Uterus (tissue), 2 donors: ENCODE results near the gene CRTC3.
"Not testable (repeated sequence)": the region's sequence is repeated elsewhere in the genome, so short reads cannot be mapped to it uniquely, and the experiment has no call there.

Source experiments
- POLR2A ChIP-seq, 2 donors: fragments of 450-650 bp; IDR thresholded peaks; one replicate each; pipeline ENCODE4 v1.6.1; 2016; ENCODE audit warnings: antibody characterized with exemption in 2 of 2, mild to moderate bottlenecking in 1 of 2, moderate library complexity in 1 of 2
- TF ChIP-seq, protein P1 (sequence below), 4 experiments: fragments of 200-600 bp in 2 of 4; fragments of 450-650 bp in 2 of 4; sonication (generic) in 2 of 4; IDR thresholded peaks; one replicate each; pipeline ENCODE4 v1.5.1; 2016 to 2019; ENCODE audit warnings: antibody characterized with exemption in 4 of 4, mild to moderate bottlenecking in 2 of 4, moderate library complexity in 1 of 4

DNA sequence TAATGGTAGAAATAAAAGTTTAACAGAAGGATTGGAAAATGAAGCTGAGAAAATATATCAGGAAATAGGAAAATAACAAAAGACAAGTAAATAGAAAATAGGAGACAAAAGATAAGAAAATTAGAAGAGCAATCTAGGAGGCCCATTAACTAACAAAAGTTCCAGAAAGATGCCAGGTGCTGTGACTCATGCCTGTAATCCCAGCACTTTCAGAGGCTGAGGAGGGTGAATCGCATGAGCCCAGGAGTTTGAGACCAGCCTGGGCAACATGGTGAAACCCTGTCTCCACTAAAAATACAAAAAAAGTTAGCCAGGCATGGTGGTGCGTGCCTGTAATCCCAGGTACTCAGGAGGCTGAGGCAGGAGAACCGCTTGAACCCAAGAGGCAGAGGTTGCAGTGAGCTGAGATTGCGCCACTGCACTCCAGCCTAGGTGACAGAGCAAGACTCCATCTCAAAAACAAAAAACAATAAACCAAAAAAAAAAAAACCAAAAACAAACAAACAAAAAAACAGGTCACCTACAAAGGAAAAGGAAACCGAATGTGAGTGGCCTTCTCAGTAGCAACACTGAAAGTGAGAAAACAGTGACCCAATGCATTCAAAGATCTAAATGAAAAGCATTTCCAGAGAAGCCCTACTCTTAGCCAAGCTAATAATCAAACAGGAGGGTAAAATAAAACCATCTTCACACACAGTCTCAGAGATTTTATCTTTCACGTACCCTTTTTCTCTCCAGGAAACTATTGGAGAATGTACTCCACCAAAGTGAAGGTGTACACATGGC lies 5.5 kb upstream of the CRTC3 start:
- TF ChIP-seq, protein P1, sequence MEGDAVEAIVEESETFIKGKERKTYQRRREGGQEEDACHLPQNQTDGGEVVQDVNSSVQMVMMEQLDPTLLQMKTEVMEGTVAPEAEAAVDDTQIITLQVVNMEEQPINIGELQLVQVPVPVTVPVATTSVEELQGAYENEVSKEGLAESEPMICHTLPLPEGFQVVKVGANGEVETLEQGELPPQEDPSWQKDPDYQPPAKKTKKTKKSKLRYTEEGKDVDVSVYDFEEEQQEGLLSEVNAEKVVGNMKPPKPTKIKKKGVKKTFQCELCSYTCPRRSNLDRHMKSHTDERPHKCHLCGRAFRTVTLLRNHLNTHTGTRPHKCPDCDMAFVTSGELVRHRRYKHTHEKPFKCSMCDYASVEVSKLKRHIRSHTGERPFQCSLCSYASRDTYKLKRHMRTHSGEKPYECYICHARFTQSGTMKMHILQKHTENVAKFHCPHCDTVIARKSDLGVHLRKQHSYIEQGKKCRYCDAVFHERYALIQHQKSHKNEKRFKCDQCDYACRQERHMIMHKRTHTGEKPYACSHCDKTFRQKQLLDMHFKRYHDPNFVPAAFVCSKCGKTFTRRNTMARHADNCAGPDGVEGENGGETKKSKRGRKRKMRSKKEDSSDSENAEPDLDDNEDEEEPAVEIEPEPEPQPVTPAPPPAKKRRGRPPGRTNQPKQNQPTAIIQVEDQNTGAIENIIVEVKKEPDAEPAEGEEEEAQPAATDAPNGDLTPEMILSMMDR (IDR thresholded peaks at IDR 0.05): not testable (repeated sequence)
- TF ChIP-seq POLR2A (IDR thresholded peaks at IDR 0.05): not testable (repeated sequence)
